CD14-positive monocyte (primary cell): Measurements from ENCODE around the gene MAP3K7CL. TPM values are rescaled to one million over a fixed set of nuclear protein-coding genes. Genes with fewer than 3 reads are reported as not detected.

Experiments used
- DNase-seq, 3 donors: peaks; one replicate each; pipeline ENCODE4 v3.0.0-alpha.2; 2011 to 2022
- H2AFZ ChIP-seq: 2 replicates; pipeline ENCODE4 v1.6.0; 2012; ENCODE audit warnings: mild to moderate bottlenecking, low read depth, low read length, inconsistent platforms; ENCODE audit not compliant: insufficient read depth, poor library complexity, severe bottlenecking
- H3K27ac ChIP-seq, 2 donors: 1 replicate in 1 of 2; 2 replicates in 1 of 2; pipeline ENCODE4 v1.5.1; 2012 to 2013; ENCODE audit warnings: low read length in 2 of 2, control low read depth in 1 of 2, inconsistent platforms in 1 of 2, low read depth in 1 of 2, mild to moderate bottlenecking in 1 of 2
- H3K27me3 ChIP-seq, 2 donors: one replicate each; pipeline versions ENCODE4 v1.6.0 to v1.6.1; 2011 to 2013; ENCODE audit warnings: low read length in 2 of 2; ENCODE audit not compliant: control insufficient read depth in 2 of 2, insufficient read depth in 2 of 2
- H3K36me3 ChIP-seq, 2 donors: replicated peaks in 1 of 2; 1 replicate in 1 of 2; 2 replicates in 1 of 2; pipeline versions ENCODE4 v1.5.1 to v1.6.1; 2012 to 2013; ENCODE audit warnings: low read length in 2 of 2, control low read depth in 1 of 2, inconsistent platforms in 1 of 2, mild to moderate bottlenecking in 1 of 2; ENCODE audit not compliant: insufficient read depth in 2 of 2, control insufficient read depth in 1 of 2
- H3K4me1 ChIP-seq, 2 donors: 1 replicate in 1 of 2; 2 replicates in 1 of 2; pipeline versions ENCODE4 v1.5.1 to v1.6.1; 2012 to 2013; ENCODE audit warnings: low read length in 2 of 2, control low read depth in 1 of 2, inconsistent platforms in 1 of 2, mild to moderate bottlenecking in 1 of 2, moderate library complexity in 1 of 2; ENCODE audit not compliant: insufficient read depth in 2 of 2, control insufficient read depth in 1 of 2
- H3K4me2 ChIP-seq: replicated peaks from 2 replicates; pipeline ENCODE3; 2012; ENCODE audit warnings: low read length, moderate library complexity, mild to moderate bottlenecking; ENCODE audit not compliant: poor library complexity, severe bottlenecking; ENCODE audit errors: extremely low read depth
- H3K4me3 ChIP-seq, 3 experiments: fragments of 200-600 bp in 1 of 3; sonication (generic) in 1 of 3; replicated peaks in 1 of 3; 1 replicate in 2 of 3; 2 replicates in 1 of 3; pipeline ENCODE4 v1.5.1; 2011 to 2013; ENCODE audit warnings: low read length in 3 of 3, mild to moderate bottlenecking in 3 of 3, control low read depth in 2 of 3, low read depth in 2 of 3, inconsistent platforms in 1 of 3, moderate library complexity in 1 of 3
- H3K79me2 ChIP-seq: 2 replicates; pipeline ENCODE4 v1.6.0; 2012; ENCODE audit warnings: mild to moderate bottlenecking, control low read depth, inconsistent platforms, low read length, moderate library complexity; ENCODE audit not compliant: insufficient read depth
- H3K9ac ChIP-seq: 2 replicates; pipeline ENCODE4 v1.6.0; 2017; ENCODE audit warnings: low read length, mild to moderate bottlenecking; ENCODE audit not compliant: insufficient read depth, poor library complexity, severe bottlenecking
- H3K9me3 ChIP-seq, 2 donors: replicated peaks in 1 of 2; 1 replicate in 1 of 2; 2 replicates in 1 of 2; pipeline versions ENCODE4 v1.5.1 to v1.6.1; 2012 to 2013; ENCODE audit warnings: low read length in 2 of 2, control low read depth in 1 of 2; ENCODE audit not compliant: control insufficient read depth in 1 of 2, insufficient read depth in 1 of 2
- H4K20me1 ChIP-seq: 2 replicates; pipeline ENCODE4 v1.6.0; 2012; ENCODE audit warnings: mild to moderate bottlenecking, low read length, control low read depth, moderate library complexity; ENCODE audit not compliant: insufficient read depth
- H3K27ac Mint-ChIP-seq, 7 donors: one replicate each; pipeline ENCODE4 v1.8.0; 2020; ENCODE audit warnings: mild to moderate bottlenecking in 7 of 7, mixed read lengths in 7 of 7, moderate library complexity in 6 of 7, inconsistent platforms in 2 of 7
- H3K27me3 Mint-ChIP-seq, 3 donors: one replicate each; pipeline ENCODE4 v1.8.0; 2021 to 2022; ENCODE audit warnings: low read depth in 3 of 3, mild to moderate bottlenecking in 3 of 3, mixed read lengths in 3 of 3, moderate library complexity in 3 of 3, inconsistent platforms in 1 of 3
- H3K36me3 Mint-ChIP-seq, 2 donors: one replicate each; pipeline ENCODE4 v1.8.0; 2020; ENCODE audit warnings: mixed read lengths in 2 of 2, inconsistent platforms in 1 of 2, mild to moderate bottlenecking in 1 of 2
- H3K4me1 Mint-ChIP-seq: one replicate; pipeline ENCODE4 v1.8.0; 2020; ENCODE audit warnings: mild to moderate bottlenecking, mixed read lengths
- H3K4me3 Mint-ChIP-seq, 2 donors: one replicate each; pipeline ENCODE4 v1.8.0; 2020; ENCODE audit warnings: mild to moderate bottlenecking in 2 of 2, mixed read lengths in 2 of 2, moderate library complexity in 1 of 2
- H3K9me3 Mint-ChIP-seq, 7 donors: one replicate each; pipeline ENCODE4 v1.8.0; 2020 to 2022; ENCODE audit warnings: mixed read lengths in 7 of 7, mild to moderate bottlenecking in 6 of 7, moderate library complexity in 6 of 7, inconsistent platforms in 2 of 7
- WGBS: methylation state at CpG from one replicate; pipeline ENCODE4 v1.1.5; 2013; ENCODE audit warnings: missing lambda C conversion rate; ENCODE audit not compliant: insufficient coverage; 5-methylcytosine and 5-hydroxymethylcytosine counted together
- intact Hi-C, 2 donors: fragments of 100-400 bp; cut with micrococcal nuclease; formaldehyde crosslinking; loops; one replicate each; pipeline versions ENCODE4 v1.15.0 to v1.15.1; 2023
- polyA plus RNA-seq, 3 donors: library from polyadenylated mRNA; depleted of rRNA in 1 of 3; unstranded in 2 of 3; stranded (reverse) in 1 of 3; fragments of 300-500 nt in 2 of 3; fragments of >200 nt in 1 of 3; fragmentation: Illumina TruSeq in 2 of 3; gene quantifications; 1 replicate in 2 of 3; 2 replicates in 1 of 3; pipeline ENCODE4 v1.2.3, GENCODE V29; 2012 to 2021
- TF ChIP-seq, protein P1 (sequence below): fragments of 200-600 bp; IDR thresholded peaks from one replicate; pipeline ENCODE4 v1.8.0; 2022; ENCODE audit warnings: antibody characterized with exemption, mild to moderate bottlenecking

MAP3K7CL gene
- polyA plus RNA-seq, 3 donors, result 14.6 to 15.8 (median 15.7) TPM

GRCh38 chr21:29186246-29186645 is 55.8 kb downstream of the MAP3K7CL start:
- Histone ChIP-seq H3K27me3 (no peaks in the 10 kb centered on the region), H3K27ac (peak overlapping the region in 1 of 2 donors; percentile 89), H3K36me3 (no peaks in the 10 kb centered on the region), H2AFZ (no peak overlapping the region), H3K4me2 (no peak overlapping the region), H3K9me3 (no peaks in the 10 kb centered on the region), H3K4me3 (no peak overlapping the region), H3K79me2 (no peaks in the 10 kb centered on the region), H3K9ac (no peak overlapping the region), H3K4me1 (peaks cover 85 to 94% of the 10 kb centered on the region in 2 donors), H4K20me1 (no peaks in the 10 kb centered on the region)
- intact Hi-C loops, result no loop called here
- TF ChIP-seq, protein P1, sequence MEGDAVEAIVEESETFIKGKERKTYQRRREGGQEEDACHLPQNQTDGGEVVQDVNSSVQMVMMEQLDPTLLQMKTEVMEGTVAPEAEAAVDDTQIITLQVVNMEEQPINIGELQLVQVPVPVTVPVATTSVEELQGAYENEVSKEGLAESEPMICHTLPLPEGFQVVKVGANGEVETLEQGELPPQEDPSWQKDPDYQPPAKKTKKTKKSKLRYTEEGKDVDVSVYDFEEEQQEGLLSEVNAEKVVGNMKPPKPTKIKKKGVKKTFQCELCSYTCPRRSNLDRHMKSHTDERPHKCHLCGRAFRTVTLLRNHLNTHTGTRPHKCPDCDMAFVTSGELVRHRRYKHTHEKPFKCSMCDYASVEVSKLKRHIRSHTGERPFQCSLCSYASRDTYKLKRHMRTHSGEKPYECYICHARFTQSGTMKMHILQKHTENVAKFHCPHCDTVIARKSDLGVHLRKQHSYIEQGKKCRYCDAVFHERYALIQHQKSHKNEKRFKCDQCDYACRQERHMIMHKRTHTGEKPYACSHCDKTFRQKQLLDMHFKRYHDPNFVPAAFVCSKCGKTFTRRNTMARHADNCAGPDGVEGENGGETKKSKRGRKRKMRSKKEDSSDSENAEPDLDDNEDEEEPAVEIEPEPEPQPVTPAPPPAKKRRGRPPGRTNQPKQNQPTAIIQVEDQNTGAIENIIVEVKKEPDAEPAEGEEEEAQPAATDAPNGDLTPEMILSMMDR, result no peak
- H3K4me3 Mint-ChIP-seq, result no peak overlapping the region
- DNase-seq, result no peak
- H3K4me1 Mint-ChIP-seq, result peaks cover 84% of the 10 kb centered on the region
- peaks cover 0 to 9% (median 0%) of the 10 kb centered on the region in 7 donors for H3K9me3 Mint-ChIP-seq
- peaks cover 10 to 14% of the 10 kb centered on the region in 2 donors for H3K36me3 Mint-ChIP-seq
- no peaks in the 10 kb centered on the region for H3K27me3 Mint-ChIP-seq
- H3K27ac Mint-ChIP-seq, result peak overlapping the region in 6 of 7 donors; percentile 87 to 95 (median 92)

DNA sequence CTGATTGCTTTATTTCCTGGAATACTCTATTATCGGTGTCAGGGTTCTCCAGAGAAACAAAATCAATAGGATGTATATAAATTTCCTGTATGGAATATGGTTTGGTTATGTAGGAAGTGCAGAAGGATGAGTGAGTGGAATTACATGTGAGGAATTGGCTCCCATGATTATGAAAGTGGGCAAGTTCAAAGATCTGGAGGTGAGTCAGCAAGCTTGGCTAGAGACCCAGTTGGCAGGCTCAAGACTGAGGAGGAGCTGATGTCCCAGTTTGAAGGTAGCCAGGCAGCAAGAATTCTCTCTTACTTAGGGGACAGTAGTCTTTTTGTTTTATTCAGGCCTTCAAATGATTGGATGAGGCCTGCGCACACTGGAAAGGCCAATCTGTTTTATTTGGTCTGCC is 57.5 kb downstream of the MAP3K7CL start:
- TF ChIP-seq, protein P1, result no peak
- peaks cover 4 to 14% of the 10 kb centered on the region in 2 donors for H3K36me3 Mint-ChIP-seq
- Histone ChIP-seq H3K9me3 (peaks cover 0 to under 1% of the 10 kb centered on the region in 2 donors), H3K4me3 (no peak overlapping the region), H2AFZ (no peak overlapping the region), H3K27ac (no peak overlapping the region), H4K20me1 (no peaks in the 10 kb centered on the region), H3K4me1 (peaks cover 79 to 90% of the 10 kb centered on the region in 2 donors), H3K4me2 (no peak overlapping the region), H3K9ac (no peak overlapping the region), H3K27me3 (no peaks in the 10 kb centered on the region), H3K36me3 (no peaks in the 10 kb centered on the region), H3K79me2 (no peaks in the 10 kb centered on the region)
- 92% methylated on average over 2 of the region's 2 CpGs for whole genome bisulfite sequencing
- peaks cover 0 to 11% (median 0%) of the 10 kb centered on the region in 7 donors for H3K9me3 Mint-ChIP-seq
- peaks cover 76% of the 10 kb centered on the region for H3K4me1 Mint-ChIP-seq
- H3K4me3 Mint-ChIP-seq, result no peak overlapping the region
- no peaks in the 10 kb centered on the region for H3K27me3 Mint-ChIP-seq
- intact Hi-C loops, result no loop called here
- DNase-seq, result peak in 1 of 3 donors; percentile 53
- H3K27ac Mint-ChIP-seq, result peak overlapping the region in 3 of 7 donors; percentile 10 to 80 (median 61)
